GM19043 (cell line): Measurements from ENCODE around the gene SLC25A41.

Experiments used
- ATAC-seq: cut with Tn5 transposase; IDR thresholded peaks from one replicate; pipeline ENCODE4 v1.9.1; 2021; ENCODE audit warnings: low read depth; ENCODE audit not compliant: unreplicated experiment

The SLC25A41 gene

DNA sequence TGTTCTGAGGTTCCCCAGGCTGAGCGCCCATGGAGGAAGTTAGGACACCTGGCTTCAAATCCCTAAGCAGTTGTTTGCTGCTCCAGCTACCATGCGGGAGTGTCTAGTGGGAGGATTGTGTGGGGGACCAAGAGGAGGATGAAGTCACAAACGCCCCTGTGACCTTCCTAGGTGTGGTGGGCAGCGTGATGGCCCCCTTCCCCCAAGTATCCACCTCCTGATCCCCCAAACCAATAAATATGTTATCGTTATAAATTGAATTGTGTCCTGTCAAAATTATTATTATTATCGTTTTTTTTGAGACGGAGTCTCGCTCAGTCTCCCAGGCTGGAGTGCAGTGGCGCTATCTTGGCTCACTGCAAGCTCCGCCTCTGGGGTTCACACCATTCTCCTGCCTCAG is at the start of gene SLC25A41:
Gene SLC25A41, minus strand, starts transcription at position 101 of the 400 bp plus-strand sequence. Its CDS starts 70 bp downstream, at position 31.
- ATAC-seq, result no peak

DNA sequence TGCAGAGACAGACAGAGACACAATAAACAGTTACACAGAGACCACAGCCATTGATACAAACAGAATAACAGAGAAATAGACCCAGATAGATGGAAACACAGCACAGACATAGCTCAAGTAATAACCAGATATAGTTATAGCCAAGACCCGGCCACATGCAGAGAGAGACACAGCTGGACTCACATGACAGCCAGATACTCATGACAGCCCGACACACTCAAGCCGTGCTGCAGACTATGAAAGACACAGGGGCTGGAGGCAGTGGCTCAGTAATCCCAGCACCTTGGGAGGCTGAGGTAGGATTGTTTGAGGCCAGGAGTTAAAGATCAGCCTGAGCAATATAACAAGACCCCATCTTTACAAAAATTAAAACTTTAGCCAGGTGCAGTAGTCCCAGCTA is 49.7 kb upstream of the SLC25A41 start:
- no peak for ATAC-seq

DNA sequence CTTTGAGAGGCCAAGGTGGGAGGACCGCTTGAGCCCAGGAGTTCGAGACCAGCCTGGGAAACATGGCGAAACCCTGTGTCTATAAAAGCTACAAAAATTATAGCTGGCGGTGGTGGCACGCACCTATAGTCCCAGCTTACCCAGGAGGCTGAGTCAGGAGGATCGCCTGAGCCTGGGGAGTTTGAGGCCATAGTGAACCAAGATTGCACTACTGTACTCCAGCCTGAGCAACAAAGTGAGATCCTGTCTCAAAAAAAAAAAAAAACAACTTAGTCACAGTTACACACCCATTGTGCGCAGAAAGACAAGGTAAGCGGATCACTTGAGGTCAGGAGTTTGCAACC is 48.8 kb upstream of the SLC25A41 start:
- ATAC-seq, result no peak

GRCh38 chr19:6481541-6482342 is 48.2 kb upstream of the SLC25A41 start, which contains the start of gene DENND1C:
Gene DENND1C (minus strand): TSS chr19:6481787. CDS start chr19:6481695, 92 bp downstream.
- ATAC-seq, result no peak

GRCh38 chr19:6480848-6481415 is 47.4 kb upstream of the SLC25A41 start:
- no peak for ATAC-seq

DNA sequence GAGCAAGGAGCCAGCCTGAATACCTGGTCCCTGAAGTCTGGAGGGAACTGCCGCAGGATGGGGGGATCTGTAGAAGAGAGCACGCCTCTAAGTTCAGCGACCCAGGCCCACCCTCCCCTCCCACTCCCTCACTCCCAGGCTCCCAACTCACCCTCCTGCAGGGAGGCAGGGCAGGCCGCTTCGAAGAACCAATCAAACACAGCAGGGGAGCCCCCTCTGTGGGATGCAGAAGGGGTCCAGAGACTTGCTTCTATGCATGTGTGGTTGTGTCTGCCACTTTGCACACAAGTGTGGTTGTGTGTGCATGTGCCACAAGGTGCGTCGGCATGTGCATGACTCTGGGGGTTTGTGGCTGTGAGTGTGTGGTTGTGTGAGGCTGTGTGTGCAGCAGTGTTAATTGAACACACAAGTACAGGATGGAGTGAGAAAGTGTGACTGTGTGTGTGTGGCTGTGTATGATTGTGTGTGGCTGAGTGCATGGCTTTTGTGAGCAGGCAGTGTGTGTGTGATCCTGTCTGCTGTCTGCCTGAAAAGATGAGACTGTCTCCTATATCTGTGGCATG is 46.4 kb upstream of the SLC25A41 start:
- ATAC-seq, result no peak

GRCh38 chr19:6478815-6479214 is 45.3 kb upstream of the SLC25A41 start:
- no peak for ATAC-seq

- no peak for ATAC-seq
Observed at GRCh38 chr19:6476896-6477431, 43.4 kb upstream of the SLC25A41 start.

- no peak for ATAC-seq
Observed at GRCh38 chr19:6476155-6476895, 42.8 kb upstream of the SLC25A41 start.

- no peak for ATAC-seq
Observed at GRCh38 chr19:6475321-6476108, 42.0 kb upstream of the SLC25A41 start.

- ATAC-seq, result no peak
Observed at GRCh38 chr19:6473647-6474046, 40.1 kb upstream of the SLC25A41 start.

- no peak for ATAC-seq
Observed at GRCh38 chr19:6472713-6473112, 39.1 kb upstream of the SLC25A41 start.

GRCh38 chr19:6471076-6471475 is 37.5 kb upstream of the SLC25A41 start:
- no peak for ATAC-seq

DNA sequence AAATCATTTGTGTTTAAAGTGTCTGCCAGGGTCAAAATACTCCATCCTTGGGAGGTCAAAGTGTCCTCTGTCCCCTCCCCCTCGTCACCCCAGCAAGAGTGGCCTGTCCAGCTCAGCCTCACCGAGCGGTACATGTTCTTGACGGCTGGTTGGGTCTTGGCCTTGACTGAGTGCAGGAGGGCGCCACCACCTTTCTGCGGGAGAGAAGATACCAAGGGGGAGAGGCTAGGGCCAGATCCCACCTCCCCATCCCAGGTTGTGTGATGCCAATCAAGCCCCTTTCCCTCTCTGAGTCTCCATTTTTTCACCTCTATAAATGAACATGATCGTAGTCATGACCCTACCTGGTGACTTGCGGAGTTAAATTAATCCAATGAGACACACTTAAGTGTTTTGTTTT is 36.6 kb upstream of the SLC25A41 start:
- ATAC-seq, result no peak

DNA sequence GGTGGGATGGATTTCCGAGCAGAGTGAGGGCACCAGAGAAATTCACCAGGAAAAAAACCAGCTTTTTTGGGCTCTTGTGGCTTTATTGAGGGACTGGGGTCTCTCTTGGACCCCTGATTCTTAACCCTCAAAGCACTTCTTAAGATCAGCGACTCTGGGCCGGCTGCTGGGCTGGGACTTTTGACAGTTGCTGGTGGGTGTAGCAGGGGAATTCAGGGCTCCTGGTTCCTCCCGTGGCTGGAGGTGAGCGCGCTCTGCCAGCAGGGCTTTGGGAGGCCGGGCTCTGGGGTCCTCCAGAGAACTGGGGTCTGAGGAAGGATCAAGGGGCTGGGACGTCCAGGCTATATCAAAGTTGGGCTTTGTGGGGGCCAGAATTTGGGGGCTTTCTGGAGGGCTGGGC is 33.8 kb upstream of the SLC25A41 start:
- ATAC-seq, result no peak

DNA sequence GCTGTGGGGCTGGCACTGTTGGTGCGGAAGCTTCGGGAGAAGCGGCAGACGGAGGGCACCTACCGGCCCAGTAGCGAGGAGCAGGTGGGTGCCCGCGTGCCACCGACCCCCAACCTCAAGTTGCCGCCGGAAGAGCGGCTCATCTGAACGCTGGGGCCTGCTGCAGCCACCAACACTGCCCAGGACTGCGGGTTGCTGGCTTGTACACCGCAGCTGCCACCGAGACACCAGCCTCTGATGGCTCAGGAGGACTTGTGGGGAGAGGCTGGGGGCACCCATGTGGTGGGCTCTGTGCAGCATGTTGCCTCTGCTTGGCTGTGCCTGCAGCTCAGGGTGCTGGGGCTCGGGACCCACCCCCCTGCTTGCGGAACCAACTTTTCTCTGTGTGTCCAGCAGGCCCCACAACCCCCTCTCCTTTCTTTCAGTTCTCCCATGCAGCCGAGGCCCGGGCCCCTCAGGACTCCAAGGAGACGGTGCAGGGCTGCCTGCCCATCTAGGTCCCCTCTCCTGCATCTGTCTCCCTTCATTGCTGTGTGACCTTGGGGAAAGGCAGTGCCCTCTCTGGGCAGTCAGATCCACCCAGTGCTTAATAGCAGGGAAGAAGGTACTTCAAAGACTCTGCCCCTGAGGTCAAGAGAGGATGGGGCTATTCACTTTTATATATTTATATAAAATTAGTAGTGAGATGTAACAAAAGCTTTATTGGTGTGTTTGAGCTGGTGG is 33.1 kb upstream of the SLC25A41 start:
- no peak for ATAC-seq

DNA sequence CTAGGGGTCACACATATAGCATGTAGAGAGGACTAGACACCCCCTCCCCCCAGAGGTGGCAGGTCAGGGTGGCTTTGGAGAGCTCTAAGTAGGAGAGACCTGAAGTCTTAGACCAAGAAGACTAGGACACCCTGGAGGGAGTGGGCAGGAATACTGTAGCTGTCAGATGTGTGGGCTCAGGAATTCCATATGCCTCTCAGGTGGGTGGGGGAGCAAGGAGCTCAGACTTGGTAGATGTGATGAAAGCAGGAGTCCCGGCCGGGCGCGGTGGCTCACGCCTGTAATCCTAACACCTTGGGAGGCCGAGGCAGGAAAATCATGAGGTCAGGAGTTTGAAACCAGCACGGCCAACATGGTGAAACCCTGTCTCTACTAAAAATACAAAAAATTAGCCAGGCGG is 32.1 kb upstream of the SLC25A41 start:
- ATAC-seq, result no peak

DNA sequence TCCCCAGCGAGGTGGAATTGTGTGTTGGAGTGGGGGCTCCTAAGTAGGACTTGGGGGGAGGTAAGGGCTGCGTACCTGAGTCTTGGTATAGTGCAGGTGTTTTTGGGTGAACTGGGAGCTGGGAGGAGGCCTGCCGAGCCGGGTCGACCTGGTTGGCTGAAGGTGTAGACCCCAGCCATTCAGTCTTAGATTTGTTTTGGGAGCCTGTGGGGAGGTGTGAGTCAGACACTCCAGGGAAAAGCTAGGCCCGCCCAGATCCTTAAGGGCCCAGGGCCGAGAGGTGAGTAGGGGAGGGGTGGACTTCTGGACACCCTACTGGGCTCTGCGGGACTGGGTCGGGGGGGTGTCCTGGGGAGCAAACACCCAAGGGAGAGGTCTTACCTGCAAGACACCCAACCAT is 31.4 kb upstream of the SLC25A41 start:
- no peak for ATAC-seq

DNA sequence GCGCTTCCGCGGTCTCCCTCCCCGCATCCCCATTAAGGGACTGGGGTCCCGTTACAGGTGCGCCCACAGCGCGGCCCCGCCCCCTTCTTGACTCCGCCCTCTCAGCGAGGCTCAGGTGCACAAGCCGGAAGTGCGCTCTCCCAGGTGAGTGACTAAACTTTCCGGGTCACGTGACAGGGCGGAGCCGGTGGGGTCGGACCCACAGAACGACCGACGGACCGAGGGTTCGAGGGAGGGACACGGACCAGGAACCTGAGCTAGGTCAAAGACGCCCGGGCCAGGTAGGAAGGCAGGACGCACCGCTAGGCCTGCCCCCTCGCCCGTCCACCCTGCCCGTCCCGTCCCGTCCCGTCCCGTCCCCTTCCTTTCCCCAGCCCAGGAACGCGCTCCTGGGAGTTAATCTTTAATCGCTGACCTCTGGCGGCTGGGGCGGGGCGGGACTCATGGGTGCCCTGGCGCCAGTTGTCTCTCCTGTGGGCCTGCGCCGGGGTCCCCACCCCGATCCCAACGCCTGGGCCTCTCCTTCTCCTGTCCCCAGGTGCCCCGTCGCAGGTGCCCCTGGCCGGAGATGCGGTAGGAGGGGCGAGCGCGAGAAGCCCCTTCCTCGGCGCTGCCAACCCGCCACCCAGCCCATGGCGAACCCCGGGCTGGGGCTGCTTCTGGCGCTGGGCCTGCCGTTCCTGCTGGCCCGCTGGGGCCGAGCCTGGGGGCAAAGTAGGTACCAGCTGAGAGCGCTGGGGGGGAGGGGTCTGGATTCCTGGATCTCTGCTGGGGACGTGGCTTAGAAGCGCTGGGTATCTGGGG is 30.7 kb upstream of the SLC25A41 start, which contains the start of gene CRB3:
Gene CRB3, plus strand, starts transcription at position 202 of the 804 bp plus-strand sequence. Its CDS starts 431 bp downstream, at position 633.
- ATAC-seq, result no peak
